Coronary artery (tissue), 2 donors: Measurements from ENCODE around the gene MUC5AC.
"Not testable (repeated sequence)": the region's sequence is repeated elsewhere in the genome, so short reads cannot be mapped to it uniquely, and the experiment has no call there.

Experiments
- DNase-seq: peaks from one replicate; pipeline ENCODE4 v3.0.0-alpha.2; 2017; ENCODE audit warnings: low spot score
- H3K27ac ChIP-seq, 2 donors: fragments of 200-600 bp; sonication (generic); one replicate each; pipeline ENCODE4 v1.5.1; 2016 to 2019
- H3K4me3 ChIP-seq: fragments of 200-600 bp; sonication (generic); 2 replicates; pipeline ENCODE4 v1.5.1; 2016; ENCODE audit warnings: mild to moderate bottlenecking, moderate library complexity
- CTCF ChIP-seq: fragments of 200-600 bp; sonication (generic); IDR thresholded peaks from one replicate; pipeline ENCODE4 v1.5.1; 2019; ENCODE audit warnings: antibody characterized with exemption

The MUC5AC gene

GRCh38 chr11:1161410-1162137 lies 3.8 kb downstream of the MUC5AC start:
- peak; percentile 65 for DNase-seq
- no peak overlapping the region for H3K27ac ChIP-seq
- TF ChIP-seq CTCF: no peak

GRCh38 chr11:1162138-1162475 lies 4.4 kb downstream of the MUC5AC start:
- no peak for DNase-seq
- H3K27ac ChIP-seq: no peak overlapping the region
- no peak overlapping the region for H3K4me3 ChIP-seq
- TF ChIP-seq CTCF: no peak

More at GRCh38 chr11:1161410-1162137, 3.8 kb downstream of the MUC5AC start:
- H3K4me3 ChIP-seq: no peak overlapping the region

GRCh38 chr11:1162491-1163311 lies 4.9 kb downstream of the MUC5AC start:
- Histone ChIP-seq H3K4me3 (no peak overlapping the region), H3K27ac (no peak overlapping the region)
- no peak for TF ChIP-seq CTCF
- no peak for DNase-seq

DNA sequence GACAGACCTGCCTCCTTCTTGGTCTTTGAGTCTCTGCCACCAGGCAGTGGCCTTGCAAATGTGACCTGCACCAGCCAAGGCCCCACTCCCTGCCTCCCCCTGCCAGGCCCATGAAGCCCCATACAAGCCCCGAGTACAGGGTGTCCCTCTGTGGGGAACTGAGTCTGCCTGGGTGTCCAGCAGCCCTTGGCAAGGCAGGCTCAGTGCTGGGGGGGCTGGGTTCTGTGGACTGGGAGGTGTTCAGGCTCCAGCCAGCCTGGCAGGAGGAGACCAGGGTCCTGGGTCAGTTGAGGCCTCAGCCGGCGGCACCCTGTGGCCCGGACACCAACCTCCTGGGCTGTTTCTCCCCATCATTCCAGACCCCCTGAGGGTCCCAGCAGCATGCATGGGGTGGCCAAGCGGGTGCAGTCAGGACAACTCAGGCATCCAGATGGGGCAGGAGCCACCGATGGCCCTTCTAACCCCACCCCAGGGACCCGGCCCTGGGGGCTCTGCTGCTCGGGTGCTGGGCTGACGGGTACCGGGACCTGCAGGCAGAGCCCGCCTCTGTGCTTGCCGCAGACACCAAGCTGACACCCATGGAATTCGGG lies 5.7 kb downstream of the MUC5AC start:
- no peak overlapping the region for H3K27ac ChIP-seq
- no peak overlapping the region for H3K4me3 ChIP-seq
- no peak for TF ChIP-seq CTCF
- no peak for DNase-seq

DNA sequence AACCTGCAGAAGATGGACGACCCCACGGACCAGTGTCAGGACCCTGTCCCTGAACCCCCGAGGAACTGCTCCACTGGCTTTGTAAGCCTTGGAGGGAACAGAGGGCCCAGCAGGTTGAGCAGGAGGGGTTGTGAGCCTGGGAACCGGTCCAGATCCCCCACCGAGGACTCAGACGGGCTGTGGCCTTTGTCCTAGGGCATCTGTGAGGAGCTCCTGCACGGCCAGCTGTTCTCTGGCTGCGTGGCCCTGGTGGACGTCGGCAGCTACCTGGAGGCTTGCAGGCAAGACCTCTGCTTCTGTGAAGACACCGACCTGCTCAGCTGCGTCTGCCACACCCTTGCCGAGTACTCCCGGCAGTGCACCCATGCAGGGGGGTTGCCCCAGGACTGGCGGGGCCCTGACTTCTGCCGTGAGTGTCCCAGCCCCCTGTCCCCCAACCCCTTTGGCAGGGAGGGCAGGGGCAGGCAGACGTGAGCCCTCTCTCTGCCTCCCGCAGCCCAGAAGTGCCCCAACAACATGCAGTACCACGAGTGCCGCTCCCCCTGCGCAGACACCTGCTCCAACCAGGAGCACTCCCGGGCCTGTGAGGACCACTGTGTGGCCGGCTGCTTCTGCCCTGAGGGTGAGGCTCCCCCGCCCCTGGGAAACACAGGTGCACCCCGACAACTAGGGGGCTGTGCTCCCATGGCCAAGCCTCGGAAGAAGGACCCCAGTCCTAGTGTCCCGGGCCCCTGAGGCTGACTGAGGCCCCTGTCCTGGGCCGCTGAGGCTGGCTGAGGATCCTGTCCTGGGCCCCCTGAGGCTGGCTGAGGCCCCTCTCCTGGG lies 6.4 kb downstream of the MUC5AC start:
- H3K4me3 ChIP-seq: no peak overlapping the region
- no peak overlapping the region for H3K27ac ChIP-seq
- DNase-seq: peak; percentile 63
- no peak for TF ChIP-seq CTCF

GRCh38 chr11:1164779-1165255 lies 7.1 kb downstream of the MUC5AC start:
- H3K27ac ChIP-seq, DNase-seq, H3K4me3 ChIP-seq: not testable (repeated sequence)
